Measurements from ENCODE around the gene TM9SF2. TPM values are rescaled to one million over a fixed set of nuclear protein-coding genes. Genes with fewer than 3 reads are reported as not detected.

The TM9SF2 gene
- total RNA-seq, 1 experiment from 2014 or later: 154 TPM

DNA sequence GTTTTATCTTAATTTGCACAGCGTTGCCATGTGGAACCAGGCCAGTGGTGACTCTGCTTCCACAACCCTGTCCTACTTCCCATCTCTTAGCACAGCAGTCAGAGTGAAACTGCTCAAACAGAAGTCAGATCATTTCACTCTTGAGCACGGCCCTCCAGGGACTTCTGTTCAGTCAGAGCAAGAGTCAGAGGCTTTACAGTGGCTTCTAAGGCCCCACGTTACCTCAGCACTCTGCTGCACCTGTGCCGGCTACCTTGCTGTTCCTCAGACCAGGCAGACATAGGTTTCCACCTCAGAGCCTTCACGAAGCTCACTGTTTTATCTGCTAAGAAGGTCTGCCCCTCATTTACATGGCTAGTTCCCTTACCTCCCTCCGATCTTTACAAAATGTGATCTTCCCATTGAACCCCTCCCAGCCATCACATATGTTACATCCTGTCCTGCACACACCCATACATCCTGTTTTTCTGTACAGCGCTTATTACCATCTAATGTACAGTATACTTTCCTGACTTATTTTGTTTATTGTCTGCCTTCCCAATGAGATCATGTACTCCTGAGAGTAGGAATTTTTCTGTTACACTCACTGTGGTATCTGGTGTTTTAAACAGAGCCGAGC is 41.6 kb downstream of the TM9SF2 start:
- no peaks in the 10 kb centered on the region for H3K27me3 ChIP-seq (replicated peaks; ENCODE audit: control insufficient read depth, insufficient read depth, low read length)
- H3K36me3 ChIP-seq (ENCODE audit: control insufficient read depth, insufficient read depth, low read length): peaks cover 8% of the 10 kb centered on the region
- intact Hi-C loops (cut with micrococcal nuclease; ENCODE audit: unreplicated experiment): no loop called here
- no peaks in the 10 kb centered on the region for H3K9me3 ChIP-seq
- TF ChIP-seq CTCF (IDR thresholded peaks at IDR 0.05; ENCODE audit: insufficient read depth in 1 of 2, low read depth in 1 of 2, low read length in 1 of 2, severe bottlenecking in 1 of 2, unreplicated experiment in 1 of 2): no peak
- no peak for DNase-seq
- peaks cover 86% of the 10 kb centered on the region for H3K36me3 Mint-ChIP-seq (ENCODE audit: insufficient read depth, unreplicated experiment)
- H3K4me3 ChIP-seq (ENCODE audit: low read depth, low read length): no peak overlapping the region
- H3K4me3 Mint-ChIP-seq (ENCODE audit: unreplicated experiment): no peak overlapping the region
- ChIA-PET CTCF (no interaction called here), POLR2A (no interaction called here)
- no peak overlapping the region for H3K27ac Mint-ChIP-seq (ENCODE audit: unreplicated experiment)
- no peaks in the 10 kb centered on the region for H3K9me3 Mint-ChIP-seq (ENCODE audit: unreplicated experiment)
- no peaks in the 10 kb centered on the region for H3K4me1 ChIP-seq
- no TSS peak for BruUV-seq (replicated peaks)
- H3K27me3 Mint-ChIP-seq (ENCODE audit: insufficient read depth, unreplicated experiment): no peaks in the 10 kb centered on the region
- peaks cover 6% of the 10 kb centered on the region for H3K4me1 Mint-ChIP-seq (ENCODE audit: low read depth, unreplicated experiment)

GRCh38 chr13:99545361-99545760 is 44.1 kb downstream of the TM9SF2 start:
- no TSS peak for BruUV-seq (replicated peaks)
- no peak overlapping the region for H3K27ac Mint-ChIP-seq (ENCODE audit: unreplicated experiment)
- CTCF ChIA-PET: no interaction called here
- Histone ChIP-seq H3K4me1 (no peaks in the 10 kb centered on the region), H3K27me3 (replicated peaks; ENCODE audit: control insufficient read depth, insufficient read depth, low read length) (no peaks in the 10 kb centered on the region), H3K36me3 (ENCODE audit: control insufficient read depth, insufficient read depth, low read length) (peaks cover 8% of the 10 kb centered on the region), H3K4me3 (ENCODE audit: low read depth, low read length) (no peak overlapping the region), H3K9me3 (no peaks in the 10 kb centered on the region)
- no peak for TF ChIP-seq CTCF (IDR thresholded peaks at IDR 0.05; ENCODE audit: insufficient read depth in 1 of 2, low read depth in 1 of 2, low read length in 1 of 2, severe bottlenecking in 1 of 2, unreplicated experiment in 1 of 2)
- H3K4me3 Mint-ChIP-seq (ENCODE audit: unreplicated experiment): no peak overlapping the region
- POLR2A ChIA-PET: no interaction called here
- intact Hi-C loops (cut with micrococcal nuclease; ENCODE audit: unreplicated experiment): no loop called here
- DNase-seq: no peak
- H3K9me3 Mint-ChIP-seq (ENCODE audit: unreplicated experiment): no peaks in the 10 kb centered on the region
- H3K27me3 Mint-ChIP-seq (ENCODE audit: insufficient read depth, unreplicated experiment): no peaks in the 10 kb centered on the region
- H3K36me3 Mint-ChIP-seq (ENCODE audit: insufficient read depth, unreplicated experiment): peaks cover 88% of the 10 kb centered on the region
- H3K4me1 Mint-ChIP-seq (ENCODE audit: low read depth, unreplicated experiment): peaks cover 6% of the 10 kb centered on the region

- peaks cover 84% of the 10 kb centered on the region for H3K36me3 Mint-ChIP-seq (ENCODE audit: insufficient read depth, unreplicated experiment)
- CTCF ChIA-PET: no interaction called here
These were observed 44.7 kb downstream of the TM9SF2 start for GRCh38 chr13:99545979-99546378.

More at GRCh38 chr13:99545979-99546378, 44.7 kb downstream of the TM9SF2 start:
- no peaks in the 10 kb centered on the region for H3K27me3 Mint-ChIP-seq (ENCODE audit: insufficient read depth, unreplicated experiment)
- TF ChIP-seq CTCF (IDR thresholded peaks at IDR 0.05; ENCODE audit: insufficient read depth in 1 of 2, low read depth in 1 of 2, low read length in 1 of 2, severe bottlenecking in 1 of 2, unreplicated experiment in 1 of 2): no peak
- no peaks in the 10 kb centered on the region for H3K9me3 Mint-ChIP-seq (ENCODE audit: unreplicated experiment)
- H3K4me3 Mint-ChIP-seq (ENCODE audit: unreplicated experiment): no peak overlapping the region
- Histone ChIP-seq H3K4me3 (ENCODE audit: low read depth, low read length) (no peak overlapping the region), H3K9me3 (no peaks in the 10 kb centered on the region), H3K4me1 (no peaks in the 10 kb centered on the region), H3K27me3 (replicated peaks; ENCODE audit: control insufficient read depth, insufficient read depth, low read length) (no peaks in the 10 kb centered on the region), H3K36me3 (ENCODE audit: control insufficient read depth, insufficient read depth, low read length) (peaks cover 8% of the 10 kb centered on the region)
- BruUV-seq (replicated peaks): no TSS peak
- peaks cover 6% of the 10 kb centered on the region for H3K4me1 Mint-ChIP-seq (ENCODE audit: low read depth, unreplicated experiment)
- POLR2A ChIA-PET: no interaction called here
- no peak overlapping the region for H3K27ac Mint-ChIP-seq (ENCODE audit: unreplicated experiment)
- no peak for DNase-seq
- intact Hi-C loops (cut with micrococcal nuclease; ENCODE audit: unreplicated experiment): no loop called here

Data from Caco-2 (cell line).